Measurements from ENCODE around the gene GATA3.

GRCh38 chr10:8074881-8075280, 20.4 kb downstream of the GATA3 start:
- TF ChIP-seq, protein P1, sequence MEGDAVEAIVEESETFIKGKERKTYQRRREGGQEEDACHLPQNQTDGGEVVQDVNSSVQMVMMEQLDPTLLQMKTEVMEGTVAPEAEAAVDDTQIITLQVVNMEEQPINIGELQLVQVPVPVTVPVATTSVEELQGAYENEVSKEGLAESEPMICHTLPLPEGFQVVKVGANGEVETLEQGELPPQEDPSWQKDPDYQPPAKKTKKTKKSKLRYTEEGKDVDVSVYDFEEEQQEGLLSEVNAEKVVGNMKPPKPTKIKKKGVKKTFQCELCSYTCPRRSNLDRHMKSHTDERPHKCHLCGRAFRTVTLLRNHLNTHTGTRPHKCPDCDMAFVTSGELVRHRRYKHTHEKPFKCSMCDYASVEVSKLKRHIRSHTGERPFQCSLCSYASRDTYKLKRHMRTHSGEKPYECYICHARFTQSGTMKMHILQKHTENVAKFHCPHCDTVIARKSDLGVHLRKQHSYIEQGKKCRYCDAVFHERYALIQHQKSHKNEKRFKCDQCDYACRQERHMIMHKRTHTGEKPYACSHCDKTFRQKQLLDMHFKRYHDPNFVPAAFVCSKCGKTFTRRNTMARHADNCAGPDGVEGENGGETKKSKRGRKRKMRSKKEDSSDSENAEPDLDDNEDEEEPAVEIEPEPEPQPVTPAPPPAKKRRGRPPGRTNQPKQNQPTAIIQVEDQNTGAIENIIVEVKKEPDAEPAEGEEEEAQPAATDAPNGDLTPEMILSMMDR (conservative IDR thresholded peaks at IDR 0.05; ENCODE audit: low read depth, low read length) = no peak
- no peak for TF ChIP-seq EZH2 (IDR thresholded peaks at IDR 0.05; ENCODE audit: borderline replicate concordance, low read depth, low read length, poor library complexity, severe bottlenecking)
